ENCODE measurements around the gene PTPRD.

DNA sequence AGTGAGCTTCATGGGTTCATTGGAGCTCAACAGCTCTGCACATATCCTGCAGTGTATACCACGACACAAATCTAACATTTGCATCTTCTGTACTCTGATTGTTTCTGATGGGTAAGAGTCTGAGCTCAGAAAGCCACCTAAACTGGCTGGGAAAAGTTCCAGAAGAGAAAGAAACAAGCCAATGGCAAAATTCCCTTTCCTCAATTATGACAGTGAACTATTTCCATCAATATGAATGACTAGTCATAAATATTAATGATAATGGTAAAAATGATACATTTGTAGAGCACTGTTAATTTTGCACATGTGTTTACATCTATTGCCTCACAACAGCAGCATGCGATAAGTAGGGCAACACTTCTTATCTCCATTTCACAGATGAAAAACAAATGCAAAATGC is 1711.7 kb downstream of the PTPRD start:
- TF ChIP-seq, protein P1, sequence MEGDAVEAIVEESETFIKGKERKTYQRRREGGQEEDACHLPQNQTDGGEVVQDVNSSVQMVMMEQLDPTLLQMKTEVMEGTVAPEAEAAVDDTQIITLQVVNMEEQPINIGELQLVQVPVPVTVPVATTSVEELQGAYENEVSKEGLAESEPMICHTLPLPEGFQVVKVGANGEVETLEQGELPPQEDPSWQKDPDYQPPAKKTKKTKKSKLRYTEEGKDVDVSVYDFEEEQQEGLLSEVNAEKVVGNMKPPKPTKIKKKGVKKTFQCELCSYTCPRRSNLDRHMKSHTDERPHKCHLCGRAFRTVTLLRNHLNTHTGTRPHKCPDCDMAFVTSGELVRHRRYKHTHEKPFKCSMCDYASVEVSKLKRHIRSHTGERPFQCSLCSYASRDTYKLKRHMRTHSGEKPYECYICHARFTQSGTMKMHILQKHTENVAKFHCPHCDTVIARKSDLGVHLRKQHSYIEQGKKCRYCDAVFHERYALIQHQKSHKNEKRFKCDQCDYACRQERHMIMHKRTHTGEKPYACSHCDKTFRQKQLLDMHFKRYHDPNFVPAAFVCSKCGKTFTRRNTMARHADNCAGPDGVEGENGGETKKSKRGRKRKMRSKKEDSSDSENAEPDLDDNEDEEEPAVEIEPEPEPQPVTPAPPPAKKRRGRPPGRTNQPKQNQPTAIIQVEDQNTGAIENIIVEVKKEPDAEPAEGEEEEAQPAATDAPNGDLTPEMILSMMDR (IDR thresholded peaks at IDR 0.05) = no peak
- TF ChIP-seq, protein P2, sequence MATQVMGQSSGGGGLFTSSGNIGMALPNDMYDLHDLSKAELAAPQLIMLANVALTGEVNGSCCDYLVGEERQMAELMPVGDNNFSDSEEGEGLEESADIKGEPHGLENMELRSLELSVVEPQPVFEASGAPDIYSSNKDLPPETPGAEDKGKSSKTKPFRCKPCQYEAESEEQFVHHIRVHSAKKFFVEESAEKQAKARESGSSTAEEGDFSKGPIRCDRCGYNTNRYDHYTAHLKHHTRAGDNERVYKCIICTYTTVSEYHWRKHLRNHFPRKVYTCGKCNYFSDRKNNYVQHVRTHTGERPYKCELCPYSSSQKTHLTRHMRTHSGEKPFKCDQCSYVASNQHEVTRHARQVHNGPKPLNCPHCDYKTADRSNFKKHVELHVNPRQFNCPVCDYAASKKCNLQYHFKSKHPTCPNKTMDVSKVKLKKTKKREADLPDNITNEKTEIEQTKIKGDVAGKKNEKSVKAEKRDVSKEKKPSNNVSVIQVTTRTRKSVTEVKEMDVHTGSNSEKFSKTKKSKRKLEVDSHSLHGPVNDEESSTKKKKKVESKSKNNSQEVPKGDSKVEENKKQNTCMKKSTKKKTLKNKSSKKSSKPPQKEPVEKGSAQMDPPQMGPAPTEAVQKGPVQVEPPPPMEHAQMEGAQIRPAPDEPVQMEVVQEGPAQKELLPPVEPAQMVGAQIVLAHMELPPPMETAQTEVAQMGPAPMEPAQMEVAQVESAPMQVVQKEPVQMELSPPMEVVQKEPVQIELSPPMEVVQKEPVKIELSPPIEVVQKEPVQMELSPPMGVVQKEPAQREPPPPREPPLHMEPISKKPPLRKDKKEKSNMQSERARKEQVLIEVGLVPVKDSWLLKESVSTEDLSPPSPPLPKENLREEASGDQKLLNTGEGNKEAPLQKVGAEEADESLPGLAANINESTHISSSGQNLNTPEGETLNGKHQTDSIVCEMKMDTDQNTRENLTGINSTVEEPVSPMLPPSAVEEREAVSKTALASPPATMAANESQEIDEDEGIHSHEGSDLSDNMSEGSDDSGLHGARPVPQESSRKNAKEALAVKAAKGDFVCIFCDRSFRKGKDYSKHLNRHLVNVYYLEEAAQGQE (IDR thresholded peaks at IDR 0.05; ENCODE audit: insufficient read depth in 1 of 2, low read depth in 2 of 2, low read length in 1 of 2) = no peak
- no peak for TF ChIP-seq POLR2AphosphoS5 (IDR thresholded peaks at IDR 0.05; ENCODE audit: low read depth, low read length)
- TF ChIP-seq SIN3A (IDR thresholded peaks at IDR 0.05; ENCODE audit: borderline replicate concordance, insufficient read depth, low read depth, low read length) = no peak
- TF ChIP-seq TCF7L2 (IDR thresholded peaks at IDR 0.05; ENCODE audit: low read depth, low read length) = no peak
